Ammon's horn (tissue), 1 donor: ENCODE measurements around the gene SLC39A13.

Source experiments
- DNase-seq: peaks from one replicate; pipeline ENCODE4 v3.0.0-alpha.2; 2016; ENCODE audit warnings: low spot score

Gene SLC39A13

DNA sequence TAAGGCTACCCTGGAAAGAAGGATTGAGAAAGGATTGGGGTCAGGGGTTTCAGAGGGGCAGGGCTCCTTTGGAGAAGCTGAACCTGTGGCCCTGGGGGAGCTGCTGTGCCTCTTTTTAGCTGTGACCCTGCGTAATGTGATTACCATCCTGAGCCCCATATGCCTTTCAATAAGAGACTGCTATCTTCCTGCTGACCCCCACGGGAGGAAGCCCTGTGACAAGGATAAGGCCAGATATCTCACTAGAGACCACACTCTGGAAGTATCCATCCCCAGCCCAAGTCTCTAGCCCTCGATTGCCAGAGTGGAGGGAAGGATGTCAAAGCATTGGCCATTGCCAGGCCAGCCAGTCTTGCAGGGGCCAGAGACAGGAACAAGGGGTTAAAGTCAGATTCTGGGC lies 4.8 kb upstream of the SLC39A13 start:
- DNase-seq, result no peak

DNA sequence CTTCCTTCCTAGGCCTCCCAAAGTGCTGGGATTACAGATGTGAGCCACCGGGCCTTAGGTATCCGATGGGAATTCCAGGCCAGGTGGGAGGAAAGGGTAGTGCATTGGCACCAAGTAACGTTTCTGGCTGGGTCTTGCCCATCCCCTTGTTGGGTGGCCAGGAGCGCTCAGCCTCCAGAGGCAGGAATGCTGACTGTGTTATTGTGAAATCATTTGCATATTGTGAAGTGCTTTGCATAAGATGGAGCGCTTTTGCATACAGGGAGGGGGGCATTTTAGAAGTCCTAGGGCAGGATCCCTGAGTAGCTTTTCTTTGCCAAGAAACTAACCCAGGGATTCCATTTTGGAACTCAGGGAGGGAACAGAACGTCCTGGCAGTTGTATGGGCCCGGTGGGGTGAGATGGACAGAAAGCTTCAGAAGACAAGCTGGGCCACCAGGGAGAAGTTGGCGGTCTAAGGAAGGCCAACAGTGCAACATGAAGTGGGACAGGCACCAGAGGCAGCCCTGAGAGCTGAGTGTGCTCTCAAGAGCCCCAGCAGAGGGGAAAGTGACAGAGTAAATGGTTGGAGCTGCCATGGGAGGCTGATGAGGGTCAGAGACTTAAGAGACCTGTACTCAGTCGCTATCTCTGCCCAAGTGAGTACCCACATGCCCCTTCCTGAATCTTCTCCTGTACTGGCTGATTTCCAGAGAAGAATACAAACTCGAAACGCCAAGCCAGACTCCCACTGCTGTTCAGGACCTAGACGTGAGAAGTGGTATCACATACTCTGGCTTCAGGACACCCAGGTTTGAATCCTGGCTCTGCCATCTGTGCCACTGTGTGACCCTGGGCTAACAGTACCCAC lies 1.3 kb upstream of the SLC39A13 start:
- no peak for DNase-seq

DNA sequence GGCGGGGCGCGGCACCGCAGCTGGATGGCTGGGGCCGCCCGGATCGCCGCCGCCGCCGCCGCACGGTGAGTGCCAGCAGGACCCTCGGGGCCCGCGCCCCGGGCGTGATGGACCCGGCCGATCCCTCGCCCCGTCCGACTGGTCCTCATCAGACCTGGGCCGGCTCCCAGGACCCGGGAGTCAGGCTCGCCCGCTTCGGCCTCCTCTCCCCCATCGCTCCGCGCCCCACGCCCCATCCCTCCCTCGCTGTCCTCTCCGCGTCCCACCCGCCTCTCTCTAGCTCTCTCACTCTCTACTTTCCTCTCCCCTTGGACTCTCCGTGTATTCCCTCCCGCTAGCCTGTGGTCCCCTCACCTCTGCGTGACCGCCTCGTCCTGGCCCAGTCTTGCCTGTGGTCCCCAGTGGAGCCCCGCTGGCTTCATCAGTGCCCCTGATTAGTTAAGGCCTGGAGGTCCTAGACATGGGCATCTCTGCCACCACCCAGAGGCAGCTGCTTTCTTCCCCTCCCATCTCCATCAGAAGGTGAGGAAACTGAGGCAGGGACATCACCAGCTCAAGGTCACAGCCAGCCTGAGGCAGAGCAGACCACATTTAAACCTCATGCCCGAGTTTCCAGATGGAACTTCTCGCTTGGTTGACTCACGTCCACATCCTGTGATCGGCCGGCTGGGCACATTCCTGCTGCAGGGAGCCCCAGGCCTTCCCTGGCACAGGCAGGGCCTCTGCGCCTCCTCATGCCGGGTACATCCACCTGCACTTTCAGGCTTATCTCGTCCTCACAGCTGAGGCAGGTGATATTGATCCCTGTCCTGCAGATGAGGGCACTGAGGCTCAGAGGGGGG lies 429 bp downstream of the SLC39A13 start:
- DNase-seq, result no peak

DNA sequence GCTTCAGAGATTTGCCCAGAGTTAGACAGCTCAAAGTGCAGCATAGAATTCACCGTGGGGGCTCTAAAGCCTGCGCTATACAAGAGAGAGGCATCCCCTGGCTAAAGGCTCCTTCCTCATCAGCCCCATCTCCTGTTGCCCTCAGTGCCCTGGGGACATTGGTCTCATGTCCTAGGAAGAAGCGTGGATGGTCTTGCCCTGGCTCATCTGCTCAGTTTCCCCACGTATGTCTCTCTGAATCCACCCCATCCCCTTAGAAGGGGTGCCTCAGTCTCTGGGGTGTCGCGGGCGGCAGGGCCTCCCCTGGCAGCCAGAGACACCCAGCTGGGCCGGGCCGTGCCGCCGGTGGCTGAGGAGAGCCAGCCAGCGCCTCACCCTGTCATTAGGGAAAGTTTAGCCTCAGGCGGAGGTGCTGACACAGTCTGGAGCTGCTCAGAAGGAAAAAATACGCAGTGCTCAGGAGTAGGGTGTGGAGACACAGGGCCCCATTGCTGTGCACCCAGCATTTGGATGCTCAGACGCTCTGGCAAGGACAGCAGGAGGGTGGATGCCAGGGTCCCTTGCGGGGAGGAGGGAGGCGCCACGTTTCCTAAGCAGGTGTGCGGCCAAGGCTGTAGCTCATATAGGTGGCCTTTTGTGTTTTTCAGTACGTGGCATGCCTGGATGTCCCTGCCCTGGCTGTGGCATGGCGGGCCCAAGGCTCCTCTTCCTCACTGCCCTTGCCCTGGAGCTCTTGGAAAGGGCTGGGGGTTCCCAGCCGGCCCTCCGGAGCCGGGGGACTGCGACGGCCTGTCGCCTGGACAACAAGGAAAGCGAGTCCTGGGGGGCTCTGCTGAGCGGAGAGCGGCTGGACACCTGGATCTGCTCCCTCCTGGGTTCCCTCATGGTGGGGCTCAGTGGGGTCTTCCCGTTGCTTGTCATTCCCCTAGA lies 1.3 kb downstream of the SLC39A13 start:
- no peak for DNase-seq

DNA sequence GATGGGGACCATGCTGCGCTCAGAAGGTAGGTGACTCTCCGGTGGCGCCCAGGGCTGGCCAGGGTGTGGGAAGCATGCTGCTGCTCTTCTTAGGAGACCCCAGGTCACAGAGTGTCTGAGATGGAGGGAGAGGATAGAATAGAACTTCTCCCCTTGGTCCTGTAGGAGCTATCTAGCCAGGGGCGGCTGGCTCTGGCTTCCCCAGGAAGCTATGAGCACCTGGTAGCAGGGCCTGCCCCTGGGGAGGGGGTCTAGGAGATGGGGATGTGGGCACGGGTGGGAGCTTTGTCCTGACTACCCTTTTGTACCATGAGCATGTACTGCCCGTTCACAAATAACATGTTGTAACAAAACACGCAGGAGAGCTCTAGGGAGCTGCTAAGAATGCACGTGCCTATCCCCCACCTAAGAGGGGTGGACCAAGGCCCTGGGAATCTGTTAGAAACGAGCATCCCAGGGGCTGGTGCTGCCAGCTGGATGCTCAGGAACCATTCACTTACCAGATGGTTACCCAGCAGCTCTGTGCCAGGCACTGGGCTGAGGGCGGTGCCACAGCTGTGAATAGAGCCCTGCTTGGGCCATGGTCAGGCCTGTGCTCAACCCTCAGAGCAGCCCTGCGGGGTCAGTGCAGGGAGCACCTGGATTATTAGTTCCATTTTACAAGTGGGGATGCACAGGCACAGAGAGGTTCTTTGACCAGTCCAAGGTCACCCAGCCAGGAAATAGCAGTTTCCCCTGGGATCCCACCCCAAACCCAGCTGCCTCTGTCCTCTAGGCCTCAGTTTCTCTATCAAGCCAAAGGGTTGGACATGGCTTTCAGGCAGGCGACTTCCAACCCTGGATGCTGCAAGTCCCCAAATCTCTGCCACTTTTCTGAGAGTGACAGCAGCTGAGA lies 2.2 kb downstream of the SLC39A13 start:
- no peak for DNase-seq

DNA sequence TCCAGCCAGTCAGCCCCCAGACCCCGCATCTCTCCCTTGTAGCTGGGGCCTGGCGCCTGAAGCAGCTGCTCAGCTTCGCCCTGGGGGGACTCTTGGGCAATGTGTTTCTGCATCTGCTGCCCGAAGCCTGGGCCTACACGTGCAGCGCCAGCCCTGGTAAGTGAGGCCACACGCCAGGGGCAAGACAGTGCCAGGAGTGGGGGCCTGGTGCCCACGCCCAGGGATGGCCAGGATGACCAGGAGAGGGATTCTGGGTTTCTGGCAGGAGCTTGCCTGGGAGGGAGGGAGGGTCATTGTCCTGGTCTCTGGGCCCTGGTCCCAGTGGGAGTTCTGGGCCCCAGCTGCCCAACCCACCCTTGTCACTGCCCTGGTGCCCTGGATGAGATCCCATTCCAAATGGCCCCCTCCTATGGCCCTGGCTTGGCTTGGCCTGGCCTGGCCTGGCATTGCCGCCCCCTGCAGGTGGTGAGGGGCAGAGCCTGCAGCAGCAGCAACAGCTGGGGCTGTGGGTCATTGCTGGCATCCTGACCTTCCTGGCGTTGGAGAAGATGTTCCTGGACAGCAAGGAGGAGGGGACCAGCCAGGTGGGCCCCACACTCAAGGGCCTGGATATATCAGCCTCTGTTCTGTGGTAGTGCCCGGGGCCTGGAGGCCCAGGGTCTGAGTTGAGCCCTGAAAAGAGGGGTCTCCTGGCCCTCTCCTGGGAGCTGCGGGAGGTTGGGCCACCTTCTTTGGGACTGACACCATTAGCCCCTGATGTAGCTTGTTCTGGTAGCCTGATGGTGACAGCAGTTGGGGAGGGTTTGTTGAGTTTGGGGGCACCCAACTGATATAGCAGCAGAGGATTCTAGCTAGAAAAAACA lies 3.7 kb downstream of the SLC39A13 start:
- no peak for DNase-seq

DNA sequence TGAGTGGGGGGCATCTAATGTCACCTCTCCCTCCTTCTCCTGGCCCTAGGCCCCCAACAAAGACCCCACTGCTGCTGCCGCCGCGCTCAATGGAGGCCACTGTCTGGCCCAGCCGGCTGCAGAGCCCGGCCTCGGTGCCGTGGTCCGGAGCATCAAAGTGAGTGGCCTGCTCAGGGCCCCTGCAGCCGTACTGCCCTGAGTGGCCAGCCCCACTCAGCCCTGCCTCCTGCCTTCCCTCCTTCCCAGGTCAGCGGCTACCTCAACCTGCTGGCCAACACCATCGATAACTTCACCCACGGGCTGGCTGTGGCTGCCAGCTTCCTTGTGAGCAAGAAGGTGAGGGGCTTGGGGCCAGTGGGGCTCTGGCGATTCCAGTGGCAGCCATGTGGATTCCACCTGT lies 5.0 kb downstream of the SLC39A13 start:
- DNase-seq, result no peak

DNA sequence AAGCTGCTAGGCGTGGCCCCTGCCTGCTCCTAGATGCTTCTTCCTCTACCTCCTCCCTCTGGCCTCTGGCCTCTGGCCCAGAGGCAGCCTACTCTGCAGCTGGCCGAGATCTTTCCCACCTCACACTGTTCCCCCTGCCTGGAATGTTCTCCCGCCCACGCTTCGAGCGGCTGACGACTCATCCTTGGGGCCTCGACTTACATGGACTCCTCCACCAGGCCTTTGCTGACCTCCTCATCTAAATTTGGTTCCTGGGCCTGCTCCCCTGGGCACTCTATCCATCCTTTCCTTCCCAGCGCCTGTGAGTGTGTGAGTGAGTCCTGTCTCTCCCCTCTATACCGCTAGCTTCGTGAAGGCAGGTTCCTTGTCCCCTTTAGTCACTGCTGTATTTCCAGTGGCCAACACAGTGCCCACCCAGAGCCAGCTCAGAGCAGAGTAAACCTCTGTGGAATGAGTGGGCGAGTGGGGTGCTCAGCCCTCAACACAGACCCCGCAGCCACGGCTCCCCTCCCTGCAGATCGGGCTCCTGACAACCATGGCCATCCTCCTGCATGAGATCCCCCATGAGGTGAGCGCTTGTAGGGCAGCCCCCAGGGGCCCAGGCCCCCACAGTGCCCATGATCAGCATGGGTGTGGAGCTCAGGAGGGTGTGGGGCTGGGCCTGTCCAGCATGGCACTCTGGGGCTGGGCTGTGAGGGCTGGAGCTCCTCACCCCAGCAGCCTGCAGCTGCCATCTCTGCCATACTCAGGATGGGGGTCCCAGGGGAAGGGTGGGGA lies 5.7 kb downstream of the SLC39A13 start:
- no peak for DNase-seq

DNA sequence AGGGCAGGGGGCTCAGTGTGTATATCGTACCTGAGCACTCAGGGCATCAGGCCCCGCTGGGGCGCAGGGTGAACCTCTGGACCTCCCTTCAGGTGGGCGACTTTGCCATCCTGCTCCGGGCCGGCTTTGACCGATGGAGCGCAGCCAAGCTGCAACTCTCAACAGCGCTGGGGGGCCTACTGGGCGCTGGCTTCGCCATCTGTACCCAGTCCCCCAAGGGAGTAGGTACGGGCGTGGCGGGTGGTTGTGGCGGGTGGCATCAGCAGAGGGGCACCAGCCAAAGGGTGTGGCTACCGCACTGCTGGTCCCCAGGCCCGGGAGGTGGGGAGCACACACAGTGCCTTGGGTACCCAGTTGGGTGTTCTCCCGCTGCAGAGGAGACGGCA lies 6.3 kb downstream of the SLC39A13 start:
- no peak for DNase-seq

DNA sequence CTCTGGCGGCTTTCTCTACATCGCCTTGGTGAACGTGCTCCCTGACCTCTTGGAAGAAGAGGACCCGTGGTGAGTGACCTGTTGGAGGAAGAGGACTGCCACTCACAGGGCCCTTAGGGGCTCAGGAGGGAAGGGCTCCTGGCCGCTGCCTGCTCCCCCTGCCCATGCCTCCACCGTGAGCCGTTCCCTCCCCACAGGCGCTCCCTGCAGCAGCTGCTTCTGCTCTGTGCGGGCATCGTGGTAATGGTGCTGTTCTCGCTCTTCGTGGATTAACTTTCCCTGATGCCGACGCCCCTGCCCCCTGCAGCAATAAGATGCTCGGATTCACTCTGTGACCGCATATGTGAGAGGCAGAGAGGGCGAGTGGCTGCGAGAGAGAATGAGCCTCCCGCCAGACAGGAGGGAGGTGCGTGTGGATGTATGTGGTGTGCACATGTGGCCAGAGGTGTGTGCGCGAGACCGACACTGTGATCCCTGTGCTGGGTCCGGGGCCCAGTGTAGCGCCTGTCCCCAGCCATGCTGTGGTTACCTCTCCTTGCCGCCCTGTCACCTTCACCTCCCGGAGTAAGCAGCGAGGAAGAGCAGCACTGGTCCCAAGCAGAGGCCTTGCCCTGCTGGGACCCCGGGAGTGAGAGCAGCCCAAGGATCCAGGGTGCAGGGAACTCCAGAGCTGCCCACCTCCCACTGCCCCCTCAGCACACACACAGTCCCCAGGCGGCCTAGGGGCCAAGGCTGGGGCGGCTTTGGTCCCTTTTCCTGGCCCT lies 6.9 kb downstream of the SLC39A13 start:
- no peak for DNase-seq

DNA sequence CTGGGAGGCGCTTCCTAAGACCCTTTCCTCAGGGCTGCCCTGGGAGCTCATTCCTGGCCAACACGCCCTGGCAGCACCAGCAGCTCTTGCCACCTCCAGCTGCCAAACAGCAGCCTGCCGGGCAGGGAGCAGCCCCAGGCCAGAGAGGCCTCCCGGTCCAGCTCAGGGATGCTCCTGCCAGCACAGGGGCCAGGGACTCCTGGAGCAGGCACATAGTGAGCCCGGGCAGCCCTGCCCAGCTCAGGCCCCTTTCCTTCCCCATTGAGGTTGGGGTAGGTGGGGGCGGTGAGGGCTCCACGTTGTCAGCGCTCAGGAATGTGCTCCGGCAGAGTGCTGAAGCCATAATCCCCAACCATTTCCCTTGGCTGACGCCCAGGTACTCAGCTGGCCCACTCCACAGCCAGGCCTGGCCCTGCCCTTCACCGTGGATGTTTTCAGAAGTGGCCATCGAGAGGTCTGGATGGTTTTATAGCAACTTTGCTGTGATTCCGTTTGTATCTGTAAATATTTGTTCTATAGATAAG lies 7.6 kb downstream of the SLC39A13 start:
- DNase-seq, result no peak

DNA sequence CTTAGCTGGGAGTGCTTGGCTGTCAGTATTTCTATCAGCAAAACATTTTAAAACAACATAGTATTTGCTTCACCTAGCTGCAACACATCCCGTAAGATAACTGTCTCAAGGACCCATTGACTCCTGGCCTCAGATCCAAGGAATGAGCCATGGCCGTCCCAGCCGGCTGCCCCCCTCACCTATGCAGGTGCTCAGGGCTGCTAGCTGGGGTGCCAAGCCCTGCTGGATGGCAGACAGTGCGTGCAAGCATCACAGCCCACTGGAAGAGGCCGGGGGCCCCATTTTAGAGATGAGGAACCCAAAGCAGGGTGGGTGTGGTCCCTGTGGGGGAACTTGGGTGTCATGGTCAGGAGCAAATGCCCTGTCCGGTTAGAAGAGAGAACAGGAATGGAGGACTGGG lies 9.3 kb downstream of the SLC39A13 start:
- DNase-seq, result no peak

DNA sequence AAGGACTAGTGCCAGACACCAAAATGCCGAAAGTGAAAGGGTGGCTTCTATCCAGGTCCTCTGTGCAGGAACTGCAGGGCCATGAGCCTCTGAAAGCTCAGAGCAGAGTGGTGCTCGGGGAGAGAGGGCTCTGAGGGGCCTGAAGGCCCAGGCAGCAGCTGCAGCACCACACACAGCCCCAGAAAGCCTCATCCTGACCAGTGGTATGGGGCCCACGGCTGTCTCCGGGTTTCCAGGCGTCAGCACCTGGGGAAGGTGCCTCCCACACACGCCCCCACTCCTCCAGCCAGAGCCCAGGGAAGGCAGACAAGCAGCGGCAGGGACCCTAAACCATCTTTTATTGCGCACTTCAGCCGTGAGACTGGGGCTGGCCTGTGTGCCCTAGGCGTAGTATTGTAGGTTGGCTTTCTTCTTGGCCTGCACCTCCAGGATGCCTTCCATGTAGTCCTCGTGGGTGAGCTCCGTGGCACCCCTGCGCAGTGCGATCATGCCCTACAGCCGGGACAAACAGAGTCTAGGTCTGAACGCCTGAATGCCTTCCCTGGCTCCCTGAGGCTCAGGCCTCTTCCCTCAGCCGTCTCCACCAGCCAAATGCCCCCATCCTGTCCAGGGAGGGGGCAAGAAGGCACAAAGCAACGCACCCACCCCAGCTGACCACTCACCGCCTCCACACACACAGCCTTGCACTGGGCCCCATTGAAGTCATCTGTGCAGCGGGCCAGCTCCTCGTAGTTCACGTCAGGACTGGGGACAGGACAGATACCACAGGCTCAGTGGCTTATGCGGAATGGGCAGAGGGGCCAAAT lies 10.3 kb downstream of the SLC39A13 start:
- DNase-seq, result no peak

DNA sequence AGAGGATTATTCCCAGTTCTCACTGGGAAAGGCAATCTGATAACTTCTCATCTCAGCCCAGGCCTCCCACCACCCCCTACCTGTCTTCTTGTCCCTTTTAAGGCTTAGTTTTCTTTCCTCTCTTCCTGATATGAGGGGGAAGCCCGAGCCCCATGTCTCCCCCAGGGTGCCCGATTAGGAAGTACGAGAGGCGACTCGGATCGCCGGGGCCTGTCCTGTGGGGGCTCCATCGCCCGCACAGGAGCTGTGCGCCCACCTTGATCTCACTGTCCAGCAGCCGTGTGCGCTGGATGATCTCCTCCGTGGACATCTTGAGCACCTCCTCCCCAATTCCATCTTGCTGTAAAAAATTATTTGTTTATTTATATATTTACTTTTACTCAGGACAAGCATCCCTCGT lies 17.2 kb downstream of the SLC39A13 start:
- no peak for DNase-seq

DNA sequence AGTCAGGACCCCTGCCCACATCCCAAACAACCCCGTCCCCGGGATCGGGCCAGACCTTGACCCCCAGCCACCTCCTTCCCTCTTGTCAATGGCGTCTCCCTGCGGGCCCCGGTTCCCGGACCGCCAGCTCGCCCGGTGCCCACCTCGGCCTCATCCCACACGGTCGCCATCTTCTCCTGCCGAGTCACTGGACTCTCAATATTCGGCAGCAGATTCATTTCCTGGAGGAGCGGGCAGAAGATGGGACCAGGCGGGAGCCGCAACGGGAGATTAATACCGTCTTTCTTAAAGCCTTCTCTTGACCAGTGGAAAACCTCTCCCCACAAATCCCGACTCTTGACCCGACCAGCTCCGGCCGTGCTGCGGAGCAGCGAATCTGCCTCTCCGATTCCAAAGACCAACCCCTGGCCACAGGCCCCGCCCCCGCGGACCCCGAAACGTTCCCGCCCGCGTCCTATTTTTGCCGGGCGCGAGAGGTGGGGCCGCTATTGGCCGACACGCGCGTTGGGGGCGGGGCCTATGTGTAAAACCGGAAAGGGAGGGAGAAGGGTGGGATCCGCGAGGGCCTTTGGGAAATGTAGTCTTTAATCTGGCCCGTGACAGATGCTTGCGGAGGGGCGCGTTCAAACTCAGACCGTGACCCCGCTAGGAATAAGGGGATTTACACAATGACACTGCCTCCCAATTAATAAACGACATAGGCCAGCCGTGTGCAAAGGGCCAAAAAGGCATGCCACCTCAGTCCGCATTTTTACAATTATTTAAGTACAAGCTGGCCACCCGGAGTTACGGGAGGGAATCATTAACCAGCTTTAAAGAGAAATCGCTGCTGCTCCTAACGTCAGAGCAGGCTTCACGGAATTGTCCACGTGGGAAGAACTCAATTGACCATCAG lies 17.9 kb downstream of the SLC39A13 start, which contains the start of gene PSMC3:
Gene PSMC3 (minus strand): TSS at position 378 of the 895 bp plus-strand sequence. CDS start 160 bp downstream, at position 218.
- DNase-seq, result peak; percentile 98

DNA sequence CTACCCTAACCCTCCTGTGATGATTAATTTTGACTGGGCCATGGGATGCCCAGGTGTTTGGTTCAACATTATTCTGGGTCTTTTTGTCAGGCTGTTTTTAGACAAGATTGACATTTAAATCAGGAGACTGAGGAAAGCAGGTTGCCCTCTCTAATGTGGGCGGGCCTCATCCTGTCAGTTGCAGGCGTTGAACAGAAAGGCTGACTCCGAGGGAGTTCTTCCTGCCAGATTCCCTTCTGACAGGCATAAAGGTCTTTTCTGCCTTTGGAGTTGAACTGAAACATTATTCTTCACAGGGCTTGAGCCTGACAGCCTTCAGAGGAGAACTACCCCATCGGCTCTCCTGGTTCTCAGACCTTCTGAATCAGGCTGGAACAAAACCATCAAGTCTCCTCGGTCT lies 22.1 kb downstream of the SLC39A13 start:
- DNase-seq, result no peak
